DMS 273 (cell line): ENCODE measurements around the gene DNAJC27.

Experiments used
- DNase-seq: peaks from one replicate; lab custom pipeline; 2025; ENCODE audit not compliant: unreplicated experiment; lab: John Stamatoyannopoulos, UW

DNAJC27 gene

GRCh38 chr2:24970483-24971285, 1.1 kb downstream of the DNAJC27 start:
- DNase-seq = peak; percentile 64

GRCh38 chr2:24969784-24970183, 2.0 kb downstream of the DNAJC27 start:
- DNase-seq = no peak

- DNase-seq = no peak
Observed at GRCh38 chr2:24961903-24962302, 9.9 kb downstream of the DNAJC27 start.

GRCh38 chr2:24959761-24960160, 12.0 kb downstream of the DNAJC27 start:
- DNase-seq = no peak

- no peak for DNase-seq
Observed at GRCh38 chr2:24958411-24958935, 13.3 kb downstream of the DNAJC27 start.

GRCh38 chr2:24957976-24958375, 13.8 kb downstream of the DNAJC27 start:
- DNase-seq = no peak

- DNase-seq = peak; percentile 53
Observed at GRCh38 chr2:24957221-24957620, 14.5 kb downstream of the DNAJC27 start.

GRCh38 chr2:24955921-24956320, 15.8 kb downstream of the DNAJC27 start:
- DNase-seq = no peak

- no peak for DNase-seq
Observed at GRCh38 chr2:24955232-24955631, 16.5 kb downstream of the DNAJC27 start.

GRCh38 chr2:24950102-24950501, 21.7 kb downstream of the DNAJC27 start:
- DNase-seq = no peak

GRCh38 chr2:24948506-24948905, 23.2 kb downstream of the DNAJC27 start:
- no peak for DNase-seq

GRCh38 chr2:24947561-24948157, 24.1 kb downstream of the DNAJC27 start:
- no peak for DNase-seq

- DNase-seq = no peak
Observed at GRCh38 chr2:24945907-24946306, 25.8 kb downstream of the DNAJC27 start.

GRCh38 chr2:24943427-24944053, 28.2 kb downstream of the DNAJC27 start:
- DNase-seq = no peak

- no peak for DNase-seq
Observed at GRCh38 chr2:24939353-24939752, 32.4 kb downstream of the DNAJC27 start.

- DNase-seq = no peak
Observed at GRCh38 chr2:24937236-24937635, 34.5 kb downstream of the DNAJC27 start.

GRCh38 chr2:24935145-24935544, 36.6 kb downstream of the DNAJC27 start:
- no peak for DNase-seq

- no peak for DNase-seq
Observed at GRCh38 chr2:24932715-24933114, 39.0 kb downstream of the DNAJC27 start.

GRCh38 chr2:24930768-24931167, 41.0 kb downstream of the DNAJC27 start:
- DNase-seq = no peak

GRCh38 chr2:24929230-24929629, 42.5 kb downstream of the DNAJC27 start:
- DNase-seq = peak; percentile 15

- DNase-seq = no peak
Observed at GRCh38 chr2:24928036-24928435, 43.7 kb downstream of the DNAJC27 start.
